ENCODE measurements around the gene MEIS1.

The MEIS1 gene

GRCh38 chr2:66443979-66444861 lies 9.3 kb downstream of the MEIS1 start:
- no peak for DNase-seq (ENCODE audit: low spot score)

- DNase-seq (ENCODE audit: low spot score), result no peak
Observed at GRCh38 chr2:66445076-66445924, 10.4 kb downstream of the MEIS1 start.

- DNase-seq (ENCODE audit: low spot score), result peak; percentile 65
Observed at GRCh38 chr2:66445925-66446871, 11.3 kb downstream of the MEIS1 start.

GRCh38 chr2:66446941-66447340 lies 12.0 kb downstream of the MEIS1 start:
- no peak for DNase-seq (ENCODE audit: low spot score)

GRCh38 chr2:66447677-66448076 lies 12.8 kb downstream of the MEIS1 start:
- no peak for DNase-seq (ENCODE audit: low spot score)

- DNase-seq (ENCODE audit: low spot score), result no peak
Observed at GRCh38 chr2:66448136-66448991, 13.4 kb downstream of the MEIS1 start.

GRCh38 chr2:66452214-66452613 lies 17.3 kb downstream of the MEIS1 start:
- DNase-seq (ENCODE audit: low spot score), result no peak

- DNase-seq (ENCODE audit: low spot score), result no peak
Observed at GRCh38 chr2:66452917-66453316, 18.0 kb downstream of the MEIS1 start.

- no peak for DNase-seq (ENCODE audit: low spot score)
Observed at GRCh38 chr2:66455490-66455889, 20.6 kb downstream of the MEIS1 start.

GRCh38 chr2:66456183-66457041 lies 21.5 kb downstream of the MEIS1 start:
- no peak for DNase-seq (ENCODE audit: low spot score)

GRCh38 chr2:66457545-66457944 lies 22.6 kb downstream of the MEIS1 start:
- DNase-seq (ENCODE audit: low spot score), result no peak

GRCh38 chr2:66460031-66460430 lies 25.1 kb downstream of the MEIS1 start:
- DNase-seq (ENCODE audit: low spot score), result no peak

GRCh38 chr2:66461001-66461663 lies 26.2 kb downstream of the MEIS1 start:
- no peak for DNase-seq (ENCODE audit: low spot score)

- DNase-seq (ENCODE audit: low spot score), result no peak
Observed at GRCh38 chr2:66461664-66462500, 27.0 kb downstream of the MEIS1 start.

- DNase-seq (ENCODE audit: low spot score), result no peak
Observed at GRCh38 chr2:66462501-66462825, 27.5 kb downstream of the MEIS1 start.

GRCh38 chr2:66463206-66463755 lies 28.4 kb downstream of the MEIS1 start:
- DNase-seq (ENCODE audit: low spot score), result no peak

- no peak for DNase-seq (ENCODE audit: low spot score)
Observed at GRCh38 chr2:66464930-66465637, 30.2 kb downstream of the MEIS1 start.

GRCh38 chr2:66466433-66466832 lies 31.5 kb downstream of the MEIS1 start:
- no peak for DNase-seq (ENCODE audit: low spot score)

Measured in iPS-NIHi11 (cell line).